SHP77 (cell line): ENCODE data around the gene RAPGEF2.
"Not testable (repeated sequence)": the region's sequence is repeated elsewhere in the genome, so short reads cannot be mapped to it uniquely, and the experiment has no call there.

Source experiments
- DNase-seq, 2 experiments: peaks; one replicate each; lab custom pipeline; 2025; lab: John Stamatoyannopoulos, UW

RAPGEF2 gene

GRCh38 chr4:159102622-159103383 lies at the start of gene RAPGEF2:
RAPGEF2 (plus strand) TSS chr4:159103079; CDS start chr4:159104163, 1,084 bp downstream.
- peak; percentile 67 to 74 for DNase-seq

GRCh38 chr4:159055833-159056232 lies 47.0 kb upstream of the RAPGEF2 start:
- no peak for DNase-seq

GRCh38 chr4:159060161-159060560 lies 42.7 kb upstream of the RAPGEF2 start:
- no peak for DNase-seq

- no peak for DNase-seq
Measured at GRCh38 chr4:159062381-159062780, 40.5 kb upstream of the RAPGEF2 start.

GRCh38 chr4:159065513-159066240 lies 37.2 kb upstream of the RAPGEF2 start:
- DNase-seq: no peak

- DNase-seq: not testable (repeated sequence)
Measured at GRCh38 chr4:159068139-159068538, 34.7 kb upstream of the RAPGEF2 start.

GRCh38 chr4:159069922-159070321 lies 33.0 kb upstream of the RAPGEF2 start:
- DNase-seq: no peak

- no peak for DNase-seq
Measured at GRCh38 chr4:159070742-159071141, 32.1 kb upstream of the RAPGEF2 start.

- no peak for DNase-seq
Measured at GRCh38 chr4:159071178-159071968, 31.5 kb upstream of the RAPGEF2 start.

GRCh38 chr4:159071969-159072765 lies 30.7 kb upstream of the RAPGEF2 start:
- DNase-seq: no peak

GRCh38 chr4:159075531-159075932 lies 27.3 kb upstream of the RAPGEF2 start:
- DNase-seq: no peak

GRCh38 chr4:159077018-159077417 lies 25.9 kb upstream of the RAPGEF2 start:
- not testable (repeated sequence) for DNase-seq

GRCh38 chr4:159077702-159078495 lies 25.0 kb upstream of the RAPGEF2 start:
- no peak for DNase-seq

GRCh38 chr4:159079074-159079473 lies 23.8 kb upstream of the RAPGEF2 start:
- DNase-seq: no peak

- DNase-seq: no peak
Measured at GRCh38 chr4:159086606-159087005, 16.3 kb upstream of the RAPGEF2 start.

GRCh38 chr4:159090255-159090654 lies 12.6 kb upstream of the RAPGEF2 start:
- no peak for DNase-seq

- DNase-seq: not testable (repeated sequence)
Measured at GRCh38 chr4:159094156-159094555, 8.7 kb upstream of the RAPGEF2 start.

GRCh38 chr4:159096434-159096833 lies 6.4 kb upstream of the RAPGEF2 start:
- DNase-seq: no peak

GRCh38 chr4:159097144-159097543 lies 5.7 kb upstream of the RAPGEF2 start:
- DNase-seq: no peak

GRCh38 chr4:159097785-159098184 lies 5.1 kb upstream of the RAPGEF2 start:
- DNase-seq: no peak
